Cardiac fibroblast (primary cell): ENCODE results near the gene KRT5.

ENCODE experiments used
- DNase-seq, 2 donors: peaks; one replicate each; pipeline versions ENCODE4 v3.0.0 to v3.0.0-alpha.2; 2010; ENCODE audit warnings: low read depth in 2 of 2
- H3K4me3 ChIP-seq, 2 donors: replicated peaks in 1 of 2; 1 replicate in 1 of 2; 2 replicates in 1 of 2; pipeline ENCODE4 v1.5.1; 2011; ENCODE audit warnings: low read depth in 2 of 2, low read length in 2 of 2, mild to moderate bottlenecking in 2 of 2, moderate library complexity in 1 of 2
- CTCF ChIP-seq: IDR thresholded peaks from one replicate; pipeline ENCODE4 v1.5.1; 2011; ENCODE audit warnings: low read depth, mild to moderate bottlenecking, low read length, inconsistent platforms

KRT5 gene

GRCh38 chr12:52558781-52559445 lies 38.7 kb upstream of the KRT5 start:
- H3K4me3 ChIP-seq, result no peak overlapping the region
- no peak for DNase-seq
- TF ChIP-seq CTCF, result no peak

- no peak for DNase-seq
- no peak for TF ChIP-seq CTCF
- H3K4me3 ChIP-seq, result no peak overlapping the region
Measured at GRCh38 chr12:52557476-52557875, 37.3 kb upstream of the KRT5 start.

GRCh38 chr12:52555577-52555976 lies 35.4 kb upstream of the KRT5 start:
- DNase-seq, result no peak
- no peak for TF ChIP-seq CTCF
- H3K4me3 ChIP-seq, result no peak overlapping the region

- no peak within 1 kb of the TSS for H3K4me3 ChIP-seq
Measured at GRCh38 chr12:52552681-52553195, 32.5 kb upstream of the KRT5 start, which contains the start of gene KRT71. TSS of gene KRT71 (minus strand) at chr12:52553145. CDS start at chr12:52553077, 68 bp downstream.

GRCh38 chr12:52552055-52552454 lies 31.9 kb upstream of the KRT5 start:
- H3K4me3 ChIP-seq, result no peak overlapping the region
- no peak for DNase-seq
- no peak for TF ChIP-seq CTCF

More at GRCh38 chr12:52552681-52553195, 32.5 kb upstream of the KRT5 start, which contains the start of gene KRT71:
- no peak for TF ChIP-seq CTCF
- DNase-seq, result no peak

- no peak overlapping the region for H3K4me3 ChIP-seq
- TF ChIP-seq CTCF, result no peak
- DNase-seq, result no peak
Measured at GRCh38 chr12:52551216-52551865, 31.1 kb upstream of the KRT5 start.
